ENCODE data around the gene DCPS.
"Not testable (repeated sequence)": the region's sequence is repeated elsewhere in the genome, so short reads cannot be mapped to it uniquely, and the experiment has no call there.

The DCPS gene

GRCh38 chr11:126360049-126360446 is 56.2 kb downstream of the DCPS start:
- DNase-seq (ENCODE audit: low read depth in 3 of 3) = no peak

GRCh38 chr11:126361400-126361799 is 57.5 kb downstream of the DCPS start:
- no peak for DNase-seq (ENCODE audit: low read depth in 3 of 3)

GRCh38 chr11:126362879-126363655 is 59.2 kb downstream of the DCPS start:
- DNase-seq (ENCODE audit: low read depth in 3 of 3) = no peak

GRCh38 chr11:126363706-126364248 is 59.9 kb downstream of the DCPS start:
- no peak for DNase-seq (ENCODE audit: low read depth in 3 of 3)

GRCh38 chr11:126364735-126365134 is 60.9 kb downstream of the DCPS start:
- DNase-seq (ENCODE audit: low read depth in 3 of 3) = not testable (repeated sequence)

- not testable (repeated sequence) for DNase-seq (ENCODE audit: low read depth in 3 of 3)
Measured at GRCh38 chr11:126365508-126365907, 61.6 kb downstream of the DCPS start.

- DNase-seq (ENCODE audit: low read depth in 3 of 3) = no peak
Measured at GRCh38 chr11:126366064-126366822, 62.4 kb downstream of the DCPS start.

- DNase-seq (ENCODE audit: low read depth in 3 of 3) = not testable (repeated sequence)
Measured at GRCh38 chr11:126366823-126367654, 63.2 kb downstream of the DCPS start.

- not testable (repeated sequence) for DNase-seq (ENCODE audit: low read depth in 3 of 3)
Measured at GRCh38 chr11:126367806-126368205, 63.9 kb downstream of the DCPS start.

GRCh38 chr11:126368336-126369119 is 64.7 kb downstream of the DCPS start:
- not testable (repeated sequence) for DNase-seq (ENCODE audit: low read depth in 3 of 3)

GRCh38 chr11:126370016-126370415 is 66.2 kb downstream of the DCPS start:
- DNase-seq (ENCODE audit: low read depth in 3 of 3) = no peak

- DNase-seq (ENCODE audit: low read depth in 3 of 3) = no peak
Measured at GRCh38 chr11:126371595-126371994, 67.7 kb downstream of the DCPS start.

GRCh38 chr11:126373389-126374066 is 69.7 kb downstream of the DCPS start:
- DNase-seq (ENCODE audit: low read depth in 3 of 3) = not testable (repeated sequence)

GRCh38 chr11:126374562-126375300 is 70.9 kb downstream of the DCPS start:
- DNase-seq (ENCODE audit: low read depth in 3 of 3) = not testable (repeated sequence)

GRCh38 chr11:126375726-126376125 is 71.9 kb downstream of the DCPS start:
- no peak for DNase-seq (ENCODE audit: low read depth in 3 of 3)

GRCh38 chr11:126378763-126379162 is 74.9 kb downstream of the DCPS start:
- no peak for DNase-seq (ENCODE audit: low read depth in 3 of 3)

- DNase-seq (ENCODE audit: low read depth in 3 of 3) = no peak
Measured at GRCh38 chr11:126380909-126381308, 77.0 kb downstream of the DCPS start.

GRCh38 chr11:126381960-126382359 is 78.1 kb downstream of the DCPS start:
- not testable (repeated sequence) for DNase-seq (ENCODE audit: low read depth in 3 of 3)

GRCh38 chr11:126382641-126383040 is 78.8 kb downstream of the DCPS start:
- not testable (repeated sequence) for DNase-seq (ENCODE audit: low read depth in 3 of 3)
